Endothelial cell of umbilical vein (primary cell): ENCODE measurements around the gene RAD9A. TPM values are rescaled to one million over a fixed set of nuclear protein-coding genes. Genes with fewer than 3 reads are reported as not detected.

Experiments used
- BruUV-seq: library from RNA; stranded (reverse); fragments of 400-500 nt; replicated peaks from 2 replicates; lab custom pipeline; 2021; lab: Mats Ljungman, UMichigan
- CTCF ChIA-PET: fragments of 300-600, 350-600 bp; sonication (Branson Sonifier 250); formaldehyde crosslinking; loops from one replicate; lab custom pipeline; 2021; ENCODE audit warnings: antibody characterized with exemption, inconsistent platforms; lab: Charles Lee
- POLR2A ChIA-PET: fragments of 300-600, 350-600 bp; sonication (Branson Sonifier 250); formaldehyde crosslinking; loops from one replicate; lab custom pipeline; 2021; ENCODE audit warnings: antibody characterized with exemption, inconsistent platforms; lab: Charles Lee
- DNase-seq: peaks from one replicate; pipeline ENCODE4 v3.0.0-alpha.2; 2011; ENCODE audit warnings: low read depth, low spot score
- FAIRE-seq: peaks from 2 replicates; lab custom pipeline; 2011; peaks lifted over from hg19 to GRCh38; lab: Jason Lieb, UNC
- H2AFZ ChIP-seq: 2 replicates; pipeline ENCODE4 v1.6.0; 2012; ENCODE audit warnings: low read depth, low read length, control low read depth, inconsistent platforms
- H3K27ac ChIP-seq: 2 replicates; pipeline ENCODE4 v1.5.1; 2011; ENCODE audit warnings: low read depth, mild to moderate bottlenecking, control low read depth, low read length, moderate library complexity; ENCODE audit not compliant: insufficient read depth
- H3K27me3 ChIP-seq, 2 experiments: 2 replicates each; pipeline versions ENCODE4 v1.6.0 to v1.6.1; 2011; ENCODE audit warnings: low read length in 2 of 2, mixed read lengths in 1 of 2; ENCODE audit not compliant: control insufficient read depth in 2 of 2, insufficient read depth in 2 of 2
- H3K36me3 ChIP-seq, 2 experiments: 2 replicates in 1 of 2; 3 replicates in 1 of 2; pipeline ENCODE4 v1.5.1; 2011; ENCODE audit warnings: low read length in 2 of 2, mild to moderate bottlenecking in 1 of 2, moderate library complexity in 1 of 2; ENCODE audit not compliant: control insufficient read depth in 2 of 2, insufficient read depth in 2 of 2; ENCODE audit errors: extremely low read depth in 1 of 2
- H3K4me1 ChIP-seq: 3 replicates; pipeline ENCODE4 v1.5.1; 2011; ENCODE audit warnings: mild to moderate bottlenecking, low read length; ENCODE audit not compliant: control insufficient read depth, insufficient read depth; ENCODE audit errors: extremely low read depth
- H3K4me2 ChIP-seq: 2 replicates; pipeline ENCODE4 v1.6.1; 2011; ENCODE audit warnings: low read length, control low read depth, mixed read lengths; ENCODE audit not compliant: insufficient read depth
- H3K4me3 ChIP-seq, 3 experiments: fragments of 200-600 bp in 1 of 3; sonication (generic), shearing (Covaris generic) in 1 of 3; replicated peaks in 1 of 3; 2 replicates each; pipeline ENCODE4 v1.5.1; 2011 to 2016; ENCODE audit warnings: control low read depth in 3 of 3, low read length in 3 of 3, mild to moderate bottlenecking in 2 of 3, inconsistent platforms in 1 of 3, low read depth in 1 of 3, moderate library complexity in 1 of 3; ENCODE audit not compliant: insufficient read depth in 1 of 3
- H3K79me2 ChIP-seq: 2 replicates; pipeline ENCODE4 v1.6.0; 2012; ENCODE audit warnings: low read length, inconsistent platforms; ENCODE audit not compliant: control insufficient read depth, insufficient read depth
- H3K9ac ChIP-seq: replicated peaks from 2 replicates; pipeline ENCODE3; 2011; ENCODE audit warnings: low read length, control low read depth; ENCODE audit not compliant: insufficient read depth; ENCODE audit errors: extremely low read depth
- H3K9me1 ChIP-seq: replicated peaks from 3 replicates; pipeline ENCODE4 v1.6.0; 2011; ENCODE audit warnings: mild to moderate bottlenecking, low read length; ENCODE audit not compliant: control insufficient read depth, insufficient read depth; ENCODE audit errors: extremely low read depth
- H3K9me3 ChIP-seq: replicated peaks from 2 replicates; pipeline ENCODE4 v1.5.1; 2012; ENCODE audit warnings: low read length, inconsistent platforms; ENCODE audit not compliant: control insufficient read depth, insufficient read depth
- H4K20me1 ChIP-seq: replicated peaks from 2 replicates; pipeline ENCODE3; 2011; ENCODE audit warnings: mild to moderate bottlenecking, low read length; ENCODE audit not compliant: control insufficient read depth, insufficient read depth; ENCODE audit errors: extremely low read depth
- CTCF ChIP-seq, 2 donors: IDR thresholded peaks; 1 replicate in 1 of 2; 2 replicates in 1 of 2; pipeline ENCODE4 v1.5.1; 2011; ENCODE audit warnings: low read length in 2 of 2, mild to moderate bottlenecking in 2 of 2, moderate library complexity in 2 of 2, control low read depth in 1 of 2, inconsistent platforms in 1 of 2, low read depth in 1 of 2; ENCODE audit not compliant: insufficient read depth in 1 of 2; ENCODE audit errors: extremely low read depth in 1 of 2
- EZH2 ChIP-seq: IDR thresholded peaks from 2 replicates; pipeline ENCODE4 v1.6.1; 2012; ENCODE audit warnings: borderline replicate concordance, low read depth, mild to moderate bottlenecking, moderate library complexity, low read length, inconsistent platforms; ENCODE audit not compliant: severe bottlenecking
- FOS ChIP-seq: IDR thresholded peaks from 2 replicates; pipeline ENCODE4 v1.6.1; 2011; ENCODE audit warnings: mild to moderate bottlenecking, low read length, moderate library complexity, borderline replicate concordance; ENCODE audit not compliant: insufficient read depth
- GATA2 ChIP-seq: IDR thresholded peaks from 2 replicates; pipeline ENCODE4 v1.7.0; 2011; ENCODE audit warnings: low read depth, mild to moderate bottlenecking, moderate library complexity, mixed read lengths, low read length; ENCODE audit not compliant: insufficient read length, insufficient read depth
- JUN ChIP-seq: IDR thresholded peaks from 2 replicates; pipeline ENCODE4 v1.6.1; 2011; ENCODE audit warnings: borderline replicate concordance, low read depth; ENCODE audit not compliant: insufficient read length, insufficient read depth
- MAX ChIP-seq: IDR thresholded peaks from 2 replicates; pipeline ENCODE4 v1.6.1; 2011; ENCODE audit not compliant: insufficient read depth, insufficient read length
- MYC ChIP-seq: IDR thresholded peaks from one replicate; pipeline ENCODE4 v1.6.1; 2011; ENCODE audit warnings: mild to moderate bottlenecking, low read depth, low read length
- POLR2A ChIP-seq: IDR thresholded peaks from 2 replicates; pipeline ENCODE4 v1.6.1; 2012; ENCODE audit warnings: low read depth, mild to moderate bottlenecking, control low read depth, low read length
- POLR2AphosphoS5 ChIP-seq: IDR thresholded peaks from 2 replicates; pipeline ENCODE4 v1.6.1; 2012; ENCODE audit warnings: low read depth, mild to moderate bottlenecking, control low read depth, low read length, moderate library complexity; ENCODE audit not compliant: insufficient read depth
- dilution Hi-C: fragments of 300-500 bp; cut with MboI; formaldehyde crosslinking; loops from one replicate; pipeline ENCODE4 v1.15.0; 2019; ENCODE audit warnings: low sequenced_read_pairs; ENCODE audit not compliant: extremely low pct_ligation_motif_present
- intact Hi-C: fragments of 100-400 bp; cut with micrococcal nuclease; formaldehyde crosslinking; loops from one replicate; pipeline ENCODE4 v1.10.0; 2022
- polyA plus RNA-seq, 4 experiments: library from polyadenylated mRNA; depleted of rRNA in 3 of 4; stranded (reverse) in 3 of 4; unstranded in 1 of 4; fragments of >200 nt; gene quantifications; 2 replicates each; pipeline versions ENCODE4 v1.2.1 to v1.2.3, GENCODE V29; 2011 to 2012; ENCODE audit warnings: missing spikeins in 1 of 4
- total RNA-seq: library from RNA; stranded (reverse); gene quantifications from 2 replicates; pipeline ENCODE4 v1.2.3, GENCODE V29; 2021

Gene RAD9A
- total and polyA plus RNA-seq, 2 donors (not counting 3 experiments of a cell fraction or from before 2014, with no cell fraction given): 18.4 to 22.2 TPM

GRCh38 chr11:67439321-67440228 lies 47.8 kb downstream of the RAD9A start:
- ChIA-PET POLR2A (interaction anchor here (0.6 kb wide), 1 partner anchor 37 kb away, joined by 3 read pairs; no protein-coding TSS in a partner anchor), CTCF (interaction anchor here (0.7 to 1.2 kb wide), 3 partner anchors 29 to 47 kb away, joined by 3 to 5 read pairs (median 3); partner anchors contain the start of genes PPP1CA and RAD9A)
- Histone ChIP-seq H2AFZ (no peak overlapping the region), H3K27me3 (no peaks in the 10 kb centered on the region), H3K27ac (no peak overlapping the region), H3K79me2 (peaks cover 11% of the 10 kb centered on the region), H3K9me1 (no peaks in the 10 kb centered on the region), H3K4me2 (no peak overlapping the region), H3K4me3 (no peak overlapping the region), H3K9ac (no peak overlapping the region), H3K36me3 (peaks cover 0 to 29% of the 10 kb centered on the region in 2 experiments), H3K4me1 (peaks cover 6% of the 10 kb centered on the region), H3K9me3 (no peaks in the 10 kb centered on the region), H4K20me1 (no peaks in the 10 kb centered on the region)
- BruUV-seq: no TSS peak
- intact Hi-C loops: no loop called here
- FAIRE-seq (no peak), DNase-seq (peak; percentile 8)
- dilution Hi-C loops: no loop called here
- TF ChIP-seq JUN: no peak
- TF ChIP-seq POLR2AphosphoS5: peak; percentile 16
- peak; percentile 13 for TF ChIP-seq POLR2A
- TF ChIP-seq MAX: no peak
- no peak for TF ChIP-seq GATA2
- TF ChIP-seq FOS: no peak
- TF ChIP-seq CTCF (IDR thresholded peaks at IDR 0.05; ENCODE audit: extremely low read depth in 1 of 2, insufficient read depth in 1 of 2, low read depth in 1 of 2, low read length in 2 of 2): peak in 1 of 2 donors; percentile 13
- TF ChIP-seq EZH2: no peak
- no peak for TF ChIP-seq MYC
